Amniotic epithelial cell (primary cell): Measurements from ENCODE around the gene SHANK1.

Experiments used
- DNase-seq: peaks from one replicate; pipeline ENCODE4 v3.0.0-alpha.2; 2010; ENCODE audit warnings: low read depth

SHANK1 gene

GRCh38 chr19:50711805-50712204 lies 7.8 kb downstream of the SHANK1 start:
- no peak for DNase-seq

GRCh38 chr19:50711196-50711595 lies 8.4 kb downstream of the SHANK1 start:
- DNase-seq: no peak

DNA sequence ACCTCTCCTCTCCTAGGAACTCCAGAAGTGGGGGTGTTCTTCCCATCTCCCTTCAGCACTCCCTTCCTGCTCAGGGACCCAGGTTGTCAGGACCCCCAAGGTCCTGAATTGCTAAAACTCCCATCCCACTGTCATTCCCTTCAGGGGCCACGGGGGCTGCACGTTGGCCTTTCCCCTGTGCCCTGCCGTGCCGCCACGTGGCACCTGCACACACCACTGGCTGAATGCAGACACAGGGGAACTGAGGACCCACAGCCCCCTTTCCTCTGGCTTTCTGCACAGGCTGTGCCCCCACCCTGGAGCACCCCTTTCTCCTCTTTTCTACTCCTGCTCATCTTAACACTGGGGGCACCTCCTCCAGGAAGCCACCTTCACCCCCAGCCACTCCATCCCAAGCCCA lies 9.0 kb downstream of the SHANK1 start:
- no peak for DNase-seq

DNA sequence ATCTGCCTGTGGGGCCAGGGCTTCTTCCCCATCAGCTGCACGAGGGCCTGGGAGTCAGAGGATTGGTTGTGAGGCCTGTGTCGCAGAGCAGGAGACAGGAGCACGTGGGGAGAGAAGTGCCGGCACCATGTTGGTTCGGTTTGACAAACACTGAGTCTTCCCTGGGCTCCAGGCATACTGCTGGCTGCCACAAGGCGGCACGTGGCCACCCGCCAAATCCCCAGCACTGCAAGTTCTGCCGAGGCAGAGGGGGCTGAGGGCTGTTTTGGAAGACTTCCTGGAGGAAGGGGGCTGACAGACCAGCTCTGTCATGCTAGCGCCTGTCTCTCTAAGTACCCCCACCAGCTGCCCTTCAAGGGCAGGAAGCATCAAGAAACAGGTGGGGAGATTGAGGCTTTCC lies 9.5 kb downstream of the SHANK1 start:
- no peak for DNase-seq

- DNase-seq: no peak
Observed at GRCh38 chr19:50708179-50708879, 11.3 kb downstream of the SHANK1 start.

DNA sequence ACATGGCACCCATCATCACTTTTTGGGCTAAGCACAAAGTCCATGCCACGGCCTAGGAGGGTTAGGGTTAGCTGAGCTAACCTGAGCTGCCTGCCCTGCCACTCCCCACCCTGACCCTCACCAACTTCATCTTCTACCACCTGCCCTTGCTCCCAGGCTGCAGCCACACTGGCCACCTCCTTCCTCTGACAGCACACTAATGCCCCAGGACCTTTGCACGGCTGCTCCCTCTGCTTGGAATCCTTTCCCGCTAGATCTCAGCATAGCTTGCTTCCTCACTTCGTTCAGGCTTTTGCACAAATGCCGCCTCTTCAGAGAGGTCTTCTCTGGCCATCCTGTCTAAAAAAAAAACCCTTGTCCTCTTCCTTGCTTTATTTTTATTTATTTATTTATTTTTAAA lies 13.2 kb downstream of the SHANK1 start:
- DNase-seq: no peak

DNA sequence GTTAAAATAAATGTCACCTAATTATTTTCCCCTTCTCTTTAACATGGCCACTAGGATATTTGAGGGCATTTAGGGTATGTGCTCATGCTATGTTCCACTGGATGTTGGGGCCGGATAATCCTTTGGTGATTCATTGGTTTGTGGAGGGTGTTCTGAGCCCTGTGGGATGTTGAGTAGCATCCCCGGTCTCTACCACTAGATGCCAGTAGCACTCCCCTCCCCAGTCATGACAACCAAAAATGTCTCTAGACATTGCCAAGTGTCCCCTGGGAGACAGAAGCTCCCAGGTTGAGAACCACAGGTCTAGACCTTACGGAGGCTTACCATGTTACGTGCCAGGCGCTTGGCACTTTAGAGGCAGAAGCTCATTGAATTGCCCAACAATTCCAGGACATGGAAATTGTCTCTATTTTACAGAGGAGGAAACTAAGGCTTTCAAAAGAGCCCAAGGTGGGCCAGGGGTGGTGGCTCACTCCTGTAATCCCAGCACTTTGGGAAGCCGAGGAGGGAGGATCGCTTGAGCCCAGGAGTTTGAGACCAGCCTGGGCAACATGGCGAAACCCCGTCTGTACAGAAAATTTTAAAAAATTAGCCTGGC lies 14.1 kb downstream of the SHANK1 start:
- peak; percentile 55 for DNase-seq

DNA sequence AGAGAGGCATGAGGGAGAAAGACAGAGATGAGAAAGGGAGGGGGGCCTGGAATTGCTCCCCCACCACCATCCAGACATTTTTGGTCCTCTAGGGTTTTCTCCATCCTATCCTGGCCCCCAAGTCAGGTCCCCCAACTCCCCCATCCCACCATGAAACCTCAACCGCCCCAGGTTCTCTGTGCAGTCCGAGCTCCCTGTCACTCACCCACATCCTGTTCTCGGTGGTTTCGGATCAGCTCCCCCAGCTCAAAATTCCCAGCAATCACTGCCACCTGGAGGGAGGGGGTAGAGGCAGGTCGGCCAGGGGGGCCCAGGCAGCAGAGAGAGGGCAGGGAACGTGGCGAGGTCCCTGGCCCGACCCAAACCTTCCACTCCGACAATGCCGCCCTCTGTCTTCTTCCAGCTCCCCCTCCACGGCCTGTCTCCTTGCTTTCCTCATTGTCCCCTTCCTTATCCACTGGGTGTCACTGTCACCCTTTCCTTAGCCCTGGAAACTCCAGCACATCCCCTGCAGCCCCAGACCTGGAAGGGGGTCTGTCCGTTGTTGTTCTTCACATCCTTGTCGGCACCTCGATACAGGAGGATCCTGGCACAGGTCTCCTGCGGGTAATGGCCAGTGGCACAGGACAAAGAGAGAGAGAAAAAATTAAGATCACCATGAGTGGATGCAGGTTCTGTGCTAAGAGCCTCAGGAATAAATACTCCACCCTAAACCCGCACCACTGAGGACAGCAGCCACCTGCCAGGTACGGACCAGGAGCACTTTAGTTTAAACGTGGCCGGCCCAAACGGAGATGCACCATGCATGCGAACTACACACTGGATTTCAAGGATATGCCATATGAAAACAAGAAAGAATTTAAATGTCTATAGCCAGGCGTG lies 15.4 kb downstream of the SHANK1 start:
- no peak for DNase-seq

DNA sequence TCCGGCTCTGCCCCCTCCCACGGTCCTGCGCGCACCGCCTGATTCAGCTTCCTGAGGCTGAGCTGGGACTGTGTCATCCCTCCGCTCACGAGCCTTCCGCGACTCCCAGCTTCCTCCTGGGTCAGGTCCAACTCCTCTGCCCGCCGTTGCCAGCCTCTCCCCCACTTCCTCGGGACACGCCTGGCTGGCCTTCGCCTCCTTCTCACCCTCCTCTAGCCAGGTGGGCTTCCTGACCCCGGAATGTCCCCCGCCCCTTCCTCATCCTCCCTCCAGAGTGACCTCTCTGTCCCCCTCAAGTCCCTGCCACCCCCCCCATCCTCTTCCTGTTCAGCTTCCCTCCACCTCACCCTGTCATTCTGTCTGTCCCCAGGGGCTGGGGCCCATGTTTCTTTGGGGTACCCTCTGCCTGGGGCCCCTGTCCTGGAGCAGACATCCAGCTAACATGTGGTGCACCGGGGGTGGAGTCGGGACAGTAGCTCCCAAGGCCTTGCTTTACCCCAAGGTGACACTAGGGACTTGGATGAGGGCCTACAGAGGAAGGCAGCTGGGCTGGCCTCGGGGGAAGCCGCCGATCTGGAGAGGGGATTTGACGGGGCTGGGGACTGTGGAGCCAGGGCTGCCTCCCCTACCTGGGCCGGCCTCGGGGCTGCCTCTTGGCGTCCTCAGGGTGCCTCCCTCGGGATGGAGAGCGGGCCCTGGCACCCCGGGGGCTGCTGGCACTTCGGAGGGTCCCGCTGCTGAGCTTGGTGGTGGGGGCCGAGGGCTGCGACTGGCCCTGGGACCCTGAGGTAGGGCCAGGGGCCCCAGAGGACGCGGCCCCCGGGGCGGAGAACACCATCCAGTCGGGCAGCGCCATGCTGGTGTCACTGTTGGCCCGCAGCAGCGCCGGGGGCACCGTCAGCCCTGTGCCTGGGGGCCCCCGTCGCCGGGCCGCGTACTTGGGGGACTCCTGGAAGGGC lies 16.5 kb downstream of the SHANK1 start:
- no peak for DNase-seq

GRCh38 chr19:50702158-50702870 lies 17.3 kb downstream of the SHANK1 start:
- DNase-seq: no peak

DNA sequence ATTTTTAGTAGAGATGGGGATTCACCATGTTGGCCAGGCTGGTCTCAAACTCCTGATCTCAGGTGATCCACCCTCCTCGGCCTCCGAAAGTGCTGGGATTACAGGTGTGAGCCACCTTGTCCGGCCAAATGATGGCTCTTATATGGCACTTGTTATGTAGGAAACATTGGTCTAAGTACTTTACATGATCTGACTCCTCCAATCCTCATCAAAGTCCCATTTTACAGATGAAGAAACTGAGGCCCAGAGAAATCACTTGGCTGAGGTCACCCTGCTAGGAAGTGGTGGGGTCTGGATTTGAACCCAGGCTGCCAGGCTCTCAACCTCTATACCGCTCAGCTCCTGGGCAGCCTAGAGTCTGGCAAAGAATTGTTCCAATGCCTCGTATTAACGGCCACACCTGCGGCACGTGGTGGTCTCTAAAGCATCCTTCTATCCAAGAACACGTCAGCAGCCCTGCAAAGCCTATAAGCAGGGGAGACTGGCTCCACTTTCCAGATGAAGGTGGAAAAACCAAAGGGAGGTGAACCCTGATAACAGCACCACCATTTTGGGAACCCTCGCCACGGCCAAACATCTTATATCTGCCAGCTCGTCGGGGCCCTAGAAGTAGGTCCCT lies 18.1 kb downstream of the SHANK1 start:
- DNase-seq: no peak

- DNase-seq: no peak
Observed at GRCh38 chr19:50697414-50698124, 22.0 kb downstream of the SHANK1 start.

DNA sequence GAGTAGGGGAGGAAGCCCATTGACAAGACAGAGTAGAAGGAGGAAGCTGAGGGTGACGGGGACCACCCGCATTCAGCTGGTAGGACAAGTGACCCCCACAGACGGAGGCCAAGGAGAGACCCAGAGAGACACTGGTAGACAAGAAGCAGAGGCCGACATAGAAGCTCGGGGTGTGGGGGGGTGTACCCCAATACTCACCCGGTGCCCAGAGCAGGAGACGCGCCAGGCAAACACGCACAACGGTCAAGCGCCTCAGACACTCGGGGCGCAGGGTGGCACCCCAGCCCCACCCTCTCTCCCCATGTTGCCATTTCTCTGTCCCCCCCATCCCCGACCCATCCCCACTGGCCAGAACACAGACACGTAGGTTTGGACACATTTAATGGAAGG lies 23.5 kb downstream of the SHANK1 start:
- no peak for DNase-seq

- no peak for DNase-seq
Observed at GRCh38 chr19:50695251-50696093, 24.1 kb downstream of the SHANK1 start.

DNA sequence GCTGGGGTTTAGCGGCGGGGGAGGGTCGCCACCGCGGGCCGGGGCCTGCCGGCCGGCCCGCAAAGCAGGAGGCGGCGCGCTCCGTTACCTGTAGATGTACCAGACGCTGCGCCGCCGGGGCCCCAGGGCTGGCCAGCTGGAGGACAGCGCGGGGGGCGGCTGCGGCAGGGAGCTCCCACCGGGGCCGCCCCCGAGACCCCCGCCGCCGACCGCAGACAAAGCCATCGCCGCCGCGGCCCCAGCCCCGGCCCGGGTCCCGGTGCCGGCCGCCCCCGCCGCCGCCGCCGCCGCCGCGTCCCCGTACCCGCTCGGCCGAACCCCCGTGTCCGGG lies 24.8 kb downstream of the SHANK1 start:
- no peak for DNase-seq

DNA sequence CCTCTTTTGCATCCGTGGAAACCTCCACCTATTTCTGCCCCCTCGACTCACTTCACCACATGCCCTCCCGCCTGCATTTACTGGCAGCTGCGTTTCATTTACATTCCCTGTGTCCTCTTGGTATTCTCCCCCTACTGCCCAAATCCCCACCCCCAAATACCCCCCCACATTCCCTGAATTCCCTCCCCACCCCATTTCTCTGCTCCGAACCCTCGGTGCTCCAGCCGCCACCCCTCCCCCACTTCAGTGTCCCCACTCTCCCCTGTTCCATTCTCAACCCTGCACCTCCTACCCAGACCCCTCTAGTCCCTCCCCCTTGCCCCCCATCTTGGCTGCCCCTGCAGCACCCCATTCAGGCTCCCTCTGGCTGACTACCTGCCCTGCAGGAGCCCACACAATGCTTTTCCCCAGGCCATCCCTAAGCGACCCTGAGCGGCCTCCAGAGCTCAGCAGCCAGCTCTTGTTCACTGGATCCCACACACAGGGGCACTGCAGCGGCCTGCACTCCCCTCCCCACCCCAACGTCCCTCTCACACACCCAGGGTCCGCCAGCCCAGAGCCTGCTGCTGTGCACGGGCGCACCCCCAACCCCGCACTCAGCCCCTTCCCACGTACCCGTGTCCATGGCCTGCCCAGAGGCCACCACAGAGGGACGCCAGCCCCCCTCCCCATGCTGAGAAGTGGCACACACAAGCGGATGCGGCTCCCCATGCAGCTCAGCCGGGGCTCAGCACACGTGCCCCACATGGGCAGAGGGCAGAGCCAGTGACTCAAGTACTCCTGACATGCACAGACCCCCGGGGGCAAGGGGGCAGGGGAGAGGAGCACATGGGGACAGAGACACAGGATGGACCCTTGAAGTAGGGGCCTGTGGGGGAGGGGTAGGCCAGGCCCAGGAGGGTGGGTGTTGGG lies 26.3 kb downstream of the SHANK1 start:
- no peak for DNase-seq

GRCh38 chr19:50690439-50690838 lies 29.2 kb downstream of the SHANK1 start:
- DNase-seq: no peak

DNA sequence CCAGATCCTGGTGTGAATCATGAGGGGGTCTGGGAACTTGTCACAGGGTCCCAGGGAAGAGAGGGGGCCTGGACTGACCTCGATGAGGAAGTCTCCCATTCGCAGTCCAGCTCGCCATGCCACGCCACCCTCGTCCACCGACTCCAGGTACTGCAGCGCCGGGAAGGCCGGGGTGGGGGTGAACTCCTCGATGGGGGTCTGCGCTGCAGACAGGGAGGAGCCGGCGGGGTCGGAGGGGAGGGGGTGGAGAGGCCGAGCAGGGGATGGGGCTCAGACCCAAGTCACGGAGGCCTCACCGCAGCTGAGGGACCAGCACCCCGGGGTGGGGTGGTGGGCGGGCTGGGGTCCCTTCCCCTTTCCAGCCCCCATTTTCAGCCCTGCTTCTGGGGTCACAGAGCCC lies 30.8 kb downstream of the SHANK1 start:
- no peak for DNase-seq
